Left cardiac atrium (tissue), 4 donors: ENCODE results near the gene C21orf58. TPM values are rescaled to one million over a fixed set of nuclear protein-coding genes. Genes with fewer than 3 reads are reported as not detected.
"Not testable (repeated sequence)": the region's sequence is repeated elsewhere in the genome, so short reads cannot be mapped to it uniquely, and the experiment has no call there.

Source experiments
- ATAC-seq, 2 donors: fragments of 200-7000 bp; cut with Tn5 transposase; one replicate each; pipeline ENCODE4 v1.9.1; 2020; ENCODE audit warnings: mild to moderate bottlenecking in 2 of 2, moderate library complexity in 2 of 2
- DNase-seq: peaks from one replicate; pipeline ENCODE4 v3.0.0-alpha.2; 2020
- intact Hi-C, 2 donors: fragments of 100-400 bp; cut with DNase I; formaldehyde crosslinking; loops; one replicate each; pipeline versions ENCODE4 v1.14.1 to v1.15.1; 2022 to 2023
- long read RNA-seq: library from polyadenylated mRNA; unstranded; transcript quantifications from one replicate; pipeline ENCODE4 v2.0.0, GENCODE V29; 2021
- total RNA-seq, 2 donors: library from RNA; stranded (reverse); fragmentation: NEBNext Ultra II Directional; extraction: Animal tissue kit (Norgen Biotek cat#: 25700); gene quantifications; one replicate each; pipeline ENCODE4 v1.2.1, GENCODE V29; 2021
- donor health status: DM: no; HTN: yes; CAD: no.
- donor health status: DM: no; HTN: yes; CAD: no; lungs with severe emphysema.
- donor health status: DM: yes; HTN: yes; CAD: no.
- donor health status: Dilated cardiomyopathy.

C21orf58 gene
- 1 to 10 TPM; 1.0 to 2.5 TPM for total RNA-seq
- long read RNA-seq, partial matches to known transcripts, result 0 of 2 reads
- long read RNA-seq, other reads (novel, unspliced or antisense), result 2 of 2 reads

DNA sequence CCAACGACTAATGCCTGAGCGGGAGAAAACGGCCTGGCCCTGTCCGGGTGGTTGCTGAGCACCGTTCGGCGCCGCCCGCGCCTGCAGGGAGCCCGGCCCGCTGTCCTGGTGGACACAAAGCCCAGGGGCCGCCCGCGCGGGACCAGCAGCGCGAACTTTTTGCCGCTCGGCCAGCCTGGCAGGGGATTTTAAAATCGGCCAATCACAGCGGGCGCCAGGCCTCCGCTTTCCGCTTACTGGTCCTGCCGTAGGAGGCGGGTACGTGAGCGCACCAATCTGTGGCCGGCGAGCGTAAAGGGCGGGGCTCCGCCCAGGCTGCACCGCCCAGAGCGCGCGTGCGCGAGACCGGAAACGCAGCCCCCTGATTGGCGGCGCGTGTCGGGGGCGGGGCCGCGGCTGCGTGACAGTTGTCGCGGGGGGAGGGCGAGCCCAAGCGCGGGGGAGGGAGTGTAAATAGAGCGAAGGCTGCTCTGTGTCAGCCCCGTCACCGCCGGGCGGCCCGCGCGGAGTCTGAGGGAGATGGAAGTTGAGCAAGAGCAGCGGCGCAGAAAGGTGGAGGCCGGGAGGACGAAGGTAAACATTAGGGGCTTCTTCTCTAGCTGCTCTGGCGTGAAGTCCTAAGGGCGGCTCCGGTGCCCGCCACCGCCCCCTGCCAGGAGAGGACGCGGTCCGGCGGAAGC, at the start of gene C21orf58, which contains the start of gene PCNT:
Gene C21orf58, minus strand, starts transcription at position 161 of the 680 bp plus-strand sequence. CDS start 1,132 bp downstream, outside the sequence.
Gene PCNT, plus strand, starts transcription at position 447 of the 680 bp plus-strand sequence. Its CDS starts 73 bp downstream, at position 520.
- intact Hi-C loops, result loop anchor here in 1 of 2 donors (2.0 kb wide), 1 partner anchor 37 kb away; the partner anchor contains the start of gene YBEY

GRCh38 chr21:46372947-46373346, 49.3 kb upstream of the C21orf58 start:
- DNase-seq, intact Hi-C loops, ATAC-seq: not testable (repeated sequence)

More for the DNA sequence above, at the start of gene C21orf58, which contains the start of gene PCNT:
- DNase-seq, result peak; percentile 99
- ATAC-seq, result peak; percentile 94 to 96

DNA sequence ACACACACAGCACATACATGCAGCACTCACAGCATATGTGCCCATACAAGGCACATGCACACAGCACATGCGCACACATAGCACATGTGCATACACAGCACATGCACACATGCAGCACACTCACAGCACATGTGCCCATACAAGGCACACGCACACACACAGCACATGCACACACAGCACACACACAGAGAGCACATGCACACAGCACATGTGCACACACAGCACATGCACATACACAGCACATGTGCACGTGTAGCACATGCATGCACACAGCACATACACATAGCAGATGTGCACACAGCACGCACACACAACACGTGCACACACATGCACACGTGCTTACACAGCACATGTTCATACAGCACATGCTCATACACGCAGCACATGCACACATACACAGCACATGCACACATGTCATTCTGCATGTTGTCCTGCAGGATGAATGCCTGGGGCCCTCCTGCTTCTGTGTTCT, 48.4 kb upstream of the C21orf58 start:
- intact Hi-C loops, result no loop called here
- ATAC-seq (no peak), DNase-seq (no peak)

- intact Hi-C loops, result no loop called here
- no peak for DNase-seq
- ATAC-seq, result no peak
Observed at GRCh38 chr21:46371204-46372013, 47.7 kb upstream of the C21orf58 start.

DNA sequence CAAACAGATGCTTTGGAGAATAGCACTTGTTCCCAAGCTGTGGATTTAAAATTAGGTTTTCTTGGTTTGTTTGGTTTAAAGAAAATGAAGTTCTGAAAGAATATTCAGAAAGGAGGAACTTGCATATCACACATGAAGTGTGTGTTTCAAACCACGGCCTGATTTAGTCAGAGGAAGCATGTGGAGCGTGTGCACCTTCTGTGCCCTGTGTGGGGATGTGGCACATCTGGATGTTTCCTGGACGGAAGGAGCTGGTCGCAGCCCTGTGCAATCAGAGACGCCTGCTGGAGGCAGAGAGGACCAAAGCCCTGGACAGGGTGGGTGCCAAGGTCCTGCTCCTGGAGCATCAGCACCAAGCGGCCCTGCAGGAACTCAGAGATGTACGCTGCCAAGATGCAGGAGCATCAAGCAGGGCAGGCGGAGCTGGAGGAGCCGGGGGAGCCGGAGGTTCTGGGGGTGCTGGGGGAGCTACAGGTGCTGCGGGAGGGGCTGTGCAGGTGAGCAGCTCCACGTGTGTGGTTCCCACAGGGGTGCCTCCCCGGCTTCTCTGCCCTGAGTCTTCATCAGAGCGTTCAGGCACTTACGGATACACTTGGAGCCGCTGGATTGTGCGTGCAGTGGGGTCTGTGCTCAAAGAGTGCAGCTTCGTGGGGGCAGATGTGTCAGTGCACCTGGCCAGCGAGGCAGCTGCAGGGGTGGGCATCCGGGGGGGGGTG, 46.0 kb upstream of the C21orf58 start:
- DNase-seq, result no peak
- intact Hi-C loops, result no loop called here
- ATAC-seq, result no peak

GRCh38 chr21:46368533-46369285, 45.0 kb upstream of the C21orf58 start:
- DNase-seq (no peak), ATAC-seq (peak in 1 of 2 donors; percentile 42)
- intact Hi-C loops, result no loop called here

DNA sequence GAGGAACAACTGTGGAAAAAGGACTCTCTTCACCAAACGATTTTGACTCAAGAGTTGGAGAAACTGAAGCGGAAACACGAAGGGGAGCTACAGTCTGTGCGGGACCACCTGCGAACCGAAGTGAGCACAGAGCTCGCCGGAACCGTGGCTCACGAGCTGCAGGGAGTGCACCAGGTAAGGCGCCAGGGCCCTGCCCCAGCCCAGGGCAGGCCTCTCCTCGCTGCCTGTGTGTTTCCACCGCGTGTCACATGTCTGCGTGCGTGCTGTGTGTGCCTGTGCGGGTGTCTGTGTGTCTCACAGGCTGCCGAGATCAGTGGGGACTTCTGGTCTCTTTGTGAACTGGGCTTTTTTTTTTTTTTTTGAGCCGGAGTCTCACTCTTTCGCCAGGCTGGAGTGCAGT, 43.3 kb upstream of the C21orf58 start:
- DNase-seq, result no peak
- intact Hi-C loops, result no loop called here
- no peak for ATAC-seq

DNA sequence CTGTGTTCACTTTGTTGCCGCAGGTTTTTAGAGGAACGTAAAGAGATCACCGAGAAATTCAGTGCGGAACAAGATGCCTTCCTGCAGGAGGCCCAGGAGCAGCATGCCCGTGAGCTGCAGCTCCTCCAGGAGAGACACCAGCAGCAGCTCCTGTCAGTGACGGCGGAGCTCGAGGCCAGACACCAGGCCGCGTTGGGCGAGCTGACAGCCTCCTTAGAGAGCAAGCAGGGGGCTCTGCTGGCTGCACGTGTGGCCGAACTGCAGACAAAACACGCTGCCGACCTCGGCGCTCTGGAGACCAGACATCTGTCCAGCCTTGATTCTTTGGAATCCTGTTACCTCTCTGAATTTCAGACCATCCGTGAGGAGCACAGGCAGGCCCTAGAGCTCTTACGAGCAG, 42.9 kb upstream of the C21orf58 start:
- intact Hi-C loops, result no loop called here
- ATAC-seq (no peak), DNase-seq (no peak)

- ATAC-seq (no peak), DNase-seq (no peak)
- intact Hi-C loops, result no loop called here
Observed at GRCh38 chr21:46366091-46366490, 42.4 kb upstream of the C21orf58 start.

- DNase-seq, result no peak
- no peak for ATAC-seq
- intact Hi-C loops, result no loop called here
Observed at GRCh38 chr21:46363698-46364097, 40.0 kb upstream of the C21orf58 start.

GRCh38 chr21:46362946-46363345, 39.3 kb upstream of the C21orf58 start:
- no peak for DNase-seq
- no peak for ATAC-seq
- intact Hi-C loops, result no loop called here

- no peak for DNase-seq
- no peak for ATAC-seq
- intact Hi-C loops, result no loop called here
Observed at GRCh38 chr21:46361935-46362334, 38.3 kb upstream of the C21orf58 start.

- intact Hi-C loops, result no loop called here
- DNase-seq, result no peak
- no peak for ATAC-seq
Observed at GRCh38 chr21:46361176-46361575, 37.5 kb upstream of the C21orf58 start.

DNA sequence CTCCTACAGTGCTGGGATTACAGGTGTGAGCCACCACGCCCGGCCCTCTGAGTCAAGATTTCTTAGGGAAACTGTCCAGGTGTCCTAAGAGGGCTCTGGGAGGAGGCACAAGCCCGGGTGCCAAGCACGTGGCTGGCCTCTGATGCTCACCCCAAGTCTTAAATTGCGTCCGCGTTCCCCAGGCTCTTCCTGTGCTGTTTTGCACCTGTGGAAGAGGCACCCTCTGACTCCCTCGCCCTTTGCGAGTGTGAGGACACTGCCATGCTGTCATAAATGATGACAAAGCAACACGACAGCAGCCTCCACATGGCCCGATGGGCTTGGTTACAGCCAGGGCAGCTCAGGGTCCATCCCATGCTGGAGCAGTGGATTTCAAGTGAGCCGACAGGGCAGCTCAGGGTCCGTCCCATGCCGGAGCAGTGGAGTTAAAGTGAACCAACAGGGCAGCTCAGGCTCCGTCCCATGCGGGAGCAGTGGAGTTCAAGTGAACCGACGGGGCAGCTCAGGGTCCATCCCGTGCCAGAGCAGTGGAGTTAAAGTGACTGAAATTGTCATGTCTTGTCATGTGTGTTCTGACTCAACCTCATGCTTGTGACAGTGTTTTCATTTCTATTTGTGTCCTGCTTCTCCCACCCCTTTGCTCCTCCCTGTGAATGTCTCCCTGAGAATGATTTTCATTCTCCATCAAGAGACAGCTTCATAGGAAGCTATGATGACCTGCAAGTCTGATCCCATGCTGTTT, 34.2 kb upstream of the C21orf58 start:
- ATAC-seq (no peak), DNase-seq (no peak)
- intact Hi-C loops, result no loop called here

- ATAC-seq, result no peak
- no peak for DNase-seq
- intact Hi-C loops, result no loop called here
Observed at GRCh38 chr21:46357335-46357604, 33.6 kb upstream of the C21orf58 start.

DNA sequence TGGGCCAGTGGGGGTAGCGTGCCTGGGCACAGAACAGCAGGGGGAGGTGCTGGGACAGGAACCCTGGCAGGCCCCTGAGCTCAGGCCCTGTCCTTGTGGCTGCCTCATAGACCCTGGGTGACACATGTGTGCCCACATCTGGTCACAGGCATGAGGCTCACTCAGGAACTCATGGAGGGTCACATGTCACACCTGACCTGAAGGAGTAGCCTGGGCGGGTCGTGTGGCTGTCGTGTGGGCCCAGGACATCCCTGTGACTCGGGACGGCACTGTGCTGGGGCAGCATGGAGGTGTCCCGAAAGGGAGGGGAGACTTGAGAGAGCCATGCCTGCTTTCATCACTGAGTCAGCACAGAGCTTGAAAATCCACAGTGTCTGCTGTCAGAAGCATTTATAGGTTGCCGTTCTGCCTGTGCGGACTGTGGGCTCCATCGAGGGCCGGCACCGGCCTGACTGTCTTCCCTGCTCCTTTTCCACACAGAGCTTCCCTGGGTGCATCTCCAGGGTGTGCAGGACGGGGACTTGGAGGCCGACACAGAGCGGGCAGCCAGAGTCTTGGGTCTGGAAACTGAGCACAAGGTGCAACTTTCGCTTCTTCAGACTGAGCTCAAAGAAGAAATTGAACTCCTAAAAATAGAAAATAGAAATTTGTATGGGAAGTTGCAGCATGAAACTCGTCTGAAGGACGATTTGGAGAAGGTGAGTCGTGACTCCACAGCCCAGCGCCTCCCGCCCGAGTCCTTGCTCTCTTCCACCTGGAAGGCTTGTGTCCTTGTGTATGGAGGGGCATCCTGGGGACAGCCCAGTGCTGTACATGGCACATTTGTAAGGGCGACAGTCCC, 33.0 kb upstream of the C21orf58 start:
- ATAC-seq (no peak), DNase-seq (no peak)

DNA sequence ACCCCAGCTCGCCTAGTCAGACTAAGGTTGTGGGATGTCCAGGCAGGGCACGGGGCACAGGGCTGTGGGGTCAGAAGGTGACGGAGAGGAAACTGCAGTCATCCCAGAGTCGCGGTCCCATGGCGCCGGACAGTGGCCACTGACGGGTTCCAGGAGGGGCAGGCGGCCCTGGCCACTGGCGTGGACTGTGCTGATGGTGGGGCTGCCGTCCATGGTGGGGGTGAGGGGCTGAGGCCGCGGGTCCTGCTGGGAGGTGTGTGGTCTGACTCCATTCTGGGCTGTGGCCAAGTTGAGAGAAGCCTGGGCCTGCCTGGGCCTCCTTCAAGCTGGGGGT, 32.3 kb upstream of the C21orf58 start:
- DNase-seq, result no peak
- ATAC-seq, result no peak
- intact Hi-C loops, result no loop called here

More for the DNA sequence above, 33.0 kb upstream of the C21orf58 start:
- intact Hi-C loops, result no loop called here
